ENCODE measurements around the gene MTHFD2L.

Gene MTHFD2L

GRCh38 chr4:74157561-74158465 is at the start of gene MTHFD2L:
MTHFD2L (plus strand) TSS chr4:74158118; CDS start chr4:74158139, 21 bp downstream.
- H3K4me3 ChIP-seq (ENCODE audit: low read depth, low read length), result peak within 1 kb of the TSS; percentile 64
- peak within 1 kb of the TSS; percentile 56; the same call in 1 of the 2 replicates for H3K27ac ChIP-seq (ENCODE audit: low read depth, low read length)
- H3K9me3 ChIP-seq (ENCODE audit: control insufficient read depth, insufficient read depth, low read depth, low read length), result no peaks in the 10 kb centered on the region
- peaks cover 16% of the 10 kb centered on the region for H3K4me1 ChIP-seq (ENCODE audit: control insufficient read depth, insufficient read depth, low read length)
- peaks cover 21% of the 10 kb centered on the region for H3K36me3 ChIP-seq (ENCODE audit: control insufficient read depth, insufficient read depth, low read length)
- peak within 1 kb of the TSS; percentile 82 for H3K9ac ChIP-seq (ENCODE audit: low read length)
- H3K27me3 ChIP-seq (ENCODE audit: control insufficient read depth, insufficient read depth, low read length), result no peaks in the 10 kb centered on the region

- H3K4me1 ChIP-seq (ENCODE audit: control insufficient read depth, insufficient read depth, low read length), result peaks cover 15% of the 10 kb centered on the region
- no peak overlapping the region for H3K9ac ChIP-seq (ENCODE audit: low read length)
- H3K27ac ChIP-seq (ENCODE audit: low read depth, low read length), result no peak overlapping the region
- no peaks in the 10 kb centered on the region for H3K9me3 ChIP-seq (ENCODE audit: control insufficient read depth, insufficient read depth, low read depth, low read length)
- no peaks in the 10 kb centered on the region for H3K27me3 ChIP-seq (ENCODE audit: control insufficient read depth, insufficient read depth, low read length)
- no peaks in the 10 kb centered on the region for H3K36me3 ChIP-seq (ENCODE audit: control insufficient read depth, insufficient read depth, low read length)
- H3K4me3 ChIP-seq (ENCODE audit: low read depth, low read length), result no peak overlapping the region
Measured at GRCh38 chr4:74108457-74109115, 49.3 kb upstream of the MTHFD2L start.

- Histone ChIP-seq H3K27ac (ENCODE audit: low read depth, low read length) (no peak overlapping the region; the same call in 1 of the 2 replicates), H3K9ac (ENCODE audit: low read length) (no peak overlapping the region), H3K4me3 (ENCODE audit: low read depth, low read length) (no peak overlapping the region)
Measured at GRCh38 chr4:74109116-74109869, 48.6 kb upstream of the MTHFD2L start.

GRCh38 chr4:74109870-74110605 is 47.9 kb upstream of the MTHFD2L start:
- Histone ChIP-seq H3K4me1 (ENCODE audit: control insufficient read depth, insufficient read depth, low read length) (peaks cover 15% of the 10 kb centered on the region), H3K27ac (ENCODE audit: low read depth, low read length) (no peak overlapping the region; the same call in 1 of the 2 replicates), H3K36me3 (ENCODE audit: control insufficient read depth, insufficient read depth, low read length) (no peaks in the 10 kb centered on the region), H3K9ac (ENCODE audit: low read length) (no peak overlapping the region), H3K27me3 (ENCODE audit: control insufficient read depth, insufficient read depth, low read length) (no peaks in the 10 kb centered on the region), H3K4me3 (ENCODE audit: low read depth, low read length) (no peak overlapping the region), H3K9me3 (ENCODE audit: control insufficient read depth, insufficient read depth, low read depth, low read length) (no peaks in the 10 kb centered on the region)

More at GRCh38 chr4:74109116-74109869, 48.6 kb upstream of the MTHFD2L start:
- Histone ChIP-seq H3K4me1 (ENCODE audit: control insufficient read depth, insufficient read depth, low read length) (peaks cover 15% of the 10 kb centered on the region), H3K36me3 (ENCODE audit: control insufficient read depth, insufficient read depth, low read length) (no peaks in the 10 kb centered on the region), H3K27me3 (ENCODE audit: control insufficient read depth, insufficient read depth, low read length) (no peaks in the 10 kb centered on the region), H3K9me3 (ENCODE audit: control insufficient read depth, insufficient read depth, low read depth, low read length) (no peaks in the 10 kb centered on the region)

GRCh38 chr4:74110670-74111069 is 47.2 kb upstream of the MTHFD2L start:
- Histone ChIP-seq H3K4me1 (ENCODE audit: control insufficient read depth, insufficient read depth, low read length) (peaks cover 15% of the 10 kb centered on the region), H3K9me3 (ENCODE audit: control insufficient read depth, insufficient read depth, low read depth, low read length) (no peaks in the 10 kb centered on the region), H3K9ac (ENCODE audit: low read length) (no peak overlapping the region), H3K36me3 (ENCODE audit: control insufficient read depth, insufficient read depth, low read length) (no peaks in the 10 kb centered on the region), H3K27ac (ENCODE audit: low read depth, low read length) (no peak overlapping the region), H3K4me3 (ENCODE audit: low read depth, low read length) (no peak overlapping the region), H3K27me3 (ENCODE audit: control insufficient read depth, insufficient read depth, low read length) (no peaks in the 10 kb centered on the region)

- Histone ChIP-seq H3K9ac (ENCODE audit: low read length) (no peak overlapping the region), H3K27ac (ENCODE audit: low read depth, low read length) (no peak overlapping the region), H3K4me1 (ENCODE audit: control insufficient read depth, insufficient read depth, low read length) (peaks cover 15% of the 10 kb centered on the region), H3K36me3 (ENCODE audit: control insufficient read depth, insufficient read depth, low read length) (no peaks in the 10 kb centered on the region), H3K4me3 (ENCODE audit: low read depth, low read length) (no peak overlapping the region), H3K27me3 (ENCODE audit: control insufficient read depth, insufficient read depth, low read length) (no peaks in the 10 kb centered on the region), H3K9me3 (ENCODE audit: control insufficient read depth, insufficient read depth, low read depth, low read length) (no peaks in the 10 kb centered on the region)
Measured at GRCh38 chr4:74111306-74111975, 46.5 kb upstream of the MTHFD2L start.

- no peak overlapping the region for H3K27ac ChIP-seq (ENCODE audit: low read depth, low read length)
- H3K9ac ChIP-seq (ENCODE audit: low read length), result no peak overlapping the region
Measured at GRCh38 chr4:74111990-74112389, 45.9 kb upstream of the MTHFD2L start.

GRCh38 chr4:74112399-74113105 is 45.4 kb upstream of the MTHFD2L start:
- no peaks in the 10 kb centered on the region for H3K9me3 ChIP-seq (ENCODE audit: control insufficient read depth, insufficient read depth, low read depth, low read length)
- H3K27me3 ChIP-seq (ENCODE audit: control insufficient read depth, insufficient read depth, low read length), result no peaks in the 10 kb centered on the region
- H3K27ac ChIP-seq (ENCODE audit: low read depth, low read length), result no peak overlapping the region
- H3K4me1 ChIP-seq (ENCODE audit: control insufficient read depth, insufficient read depth, low read length), result peaks cover 19% of the 10 kb centered on the region
- no peak overlapping the region for H3K4me3 ChIP-seq (ENCODE audit: low read depth, low read length)
- no peaks in the 10 kb centered on the region for H3K36me3 ChIP-seq (ENCODE audit: control insufficient read depth, insufficient read depth, low read length)
- H3K9ac ChIP-seq (ENCODE audit: low read length), result no peak overlapping the region

More at GRCh38 chr4:74111990-74112389, 45.9 kb upstream of the MTHFD2L start:
- no peaks in the 10 kb centered on the region for H3K27me3 ChIP-seq (ENCODE audit: control insufficient read depth, insufficient read depth, low read length)
- H3K36me3 ChIP-seq (ENCODE audit: control insufficient read depth, insufficient read depth, low read length), result no peaks in the 10 kb centered on the region
- no peaks in the 10 kb centered on the region for H3K9me3 ChIP-seq (ENCODE audit: control insufficient read depth, insufficient read depth, low read depth, low read length)
- H3K4me1 ChIP-seq (ENCODE audit: control insufficient read depth, insufficient read depth, low read length), result peaks cover 15% of the 10 kb centered on the region
- no peak overlapping the region for H3K4me3 ChIP-seq (ENCODE audit: low read depth, low read length)

- H3K9ac ChIP-seq (ENCODE audit: low read length), result no peak overlapping the region
- no peaks in the 10 kb centered on the region for H3K36me3 ChIP-seq (ENCODE audit: control insufficient read depth, insufficient read depth, low read length)
- H3K4me1 ChIP-seq (ENCODE audit: control insufficient read depth, insufficient read depth, low read length), result peaks cover 16% of the 10 kb centered on the region
- no peaks in the 10 kb centered on the region for H3K9me3 ChIP-seq (ENCODE audit: control insufficient read depth, insufficient read depth, low read depth, low read length)
- no peak overlapping the region for H3K27ac ChIP-seq (ENCODE audit: low read depth, low read length)
- no peak overlapping the region for H3K4me3 ChIP-seq (ENCODE audit: low read depth, low read length)
- H3K27me3 ChIP-seq (ENCODE audit: control insufficient read depth, insufficient read depth, low read length), result no peaks in the 10 kb centered on the region
Measured at GRCh38 chr4:74114234-74114633, 43.7 kb upstream of the MTHFD2L start.
